Measurements from ENCODE around the gene PCDH1. TPM values are rescaled to one million over a fixed set of nuclear protein-coding genes. Genes with fewer than 3 reads are reported as not detected.

Gene PCDH1
- total RNA-seq, 1 experiment from 2014 or later = 127 TPM

DNA sequence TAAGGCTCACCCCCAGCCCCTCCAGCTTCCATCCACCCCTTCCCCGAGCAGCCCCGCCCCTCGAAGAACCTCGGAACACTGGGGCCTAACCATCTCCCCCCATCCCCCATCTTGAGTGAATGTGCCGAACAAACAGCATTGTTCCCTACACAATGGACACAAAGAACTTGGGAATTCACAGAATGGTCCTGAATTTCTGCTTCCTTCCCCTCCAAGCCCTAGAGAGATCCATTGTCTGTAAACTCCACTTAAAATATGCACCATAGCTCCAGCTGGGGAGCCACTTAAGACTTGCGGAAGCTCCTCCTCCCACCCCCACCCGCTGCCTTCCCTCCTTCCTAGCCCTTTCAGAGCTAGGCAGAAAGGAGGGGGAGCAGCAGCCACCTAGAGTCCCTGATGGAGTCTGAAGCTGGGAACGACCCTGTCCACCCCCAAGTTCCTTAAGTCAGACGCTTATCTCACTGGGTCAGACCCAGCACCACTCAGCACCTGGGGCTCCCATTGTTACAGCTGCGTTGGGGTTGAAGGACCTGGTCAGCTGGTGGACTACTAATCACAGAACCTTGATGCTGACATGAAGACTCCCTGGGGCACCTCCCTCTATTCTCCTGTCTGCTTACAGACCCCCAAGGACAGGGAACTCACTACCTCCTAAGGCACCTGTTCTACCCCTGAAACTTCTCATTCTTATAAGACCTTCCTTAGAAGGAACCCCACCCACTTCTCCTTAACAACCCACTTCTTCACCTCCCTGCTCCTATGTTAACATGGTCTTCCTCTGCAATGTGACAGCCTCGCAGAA, 61.4 kb downstream of the PCDH1 start:
- H3K4me1 ChIP-seq (ENCODE audit: insufficient read depth, low read length) = peaks cover 16% of the 10 kb centered on the region; the same call in 1 of the 2 replicates
- no peak overlapping the region for H2BK5ac ChIP-seq (ENCODE audit: insufficient read length, low read length)
- no peak overlapping the region for H4K8ac ChIP-seq (replicated peaks; ENCODE audit: insufficient read length, low read depth, low read length)
- no peaks in the 10 kb centered on the region for H4K20me1 ChIP-seq (ENCODE audit: control insufficient read depth, insufficient read depth, insufficient read length)
- H3T11ph ChIP-seq (ENCODE audit: low read length) = no peak overlapping the region
- TF ChIP-seq, protein P1, sequence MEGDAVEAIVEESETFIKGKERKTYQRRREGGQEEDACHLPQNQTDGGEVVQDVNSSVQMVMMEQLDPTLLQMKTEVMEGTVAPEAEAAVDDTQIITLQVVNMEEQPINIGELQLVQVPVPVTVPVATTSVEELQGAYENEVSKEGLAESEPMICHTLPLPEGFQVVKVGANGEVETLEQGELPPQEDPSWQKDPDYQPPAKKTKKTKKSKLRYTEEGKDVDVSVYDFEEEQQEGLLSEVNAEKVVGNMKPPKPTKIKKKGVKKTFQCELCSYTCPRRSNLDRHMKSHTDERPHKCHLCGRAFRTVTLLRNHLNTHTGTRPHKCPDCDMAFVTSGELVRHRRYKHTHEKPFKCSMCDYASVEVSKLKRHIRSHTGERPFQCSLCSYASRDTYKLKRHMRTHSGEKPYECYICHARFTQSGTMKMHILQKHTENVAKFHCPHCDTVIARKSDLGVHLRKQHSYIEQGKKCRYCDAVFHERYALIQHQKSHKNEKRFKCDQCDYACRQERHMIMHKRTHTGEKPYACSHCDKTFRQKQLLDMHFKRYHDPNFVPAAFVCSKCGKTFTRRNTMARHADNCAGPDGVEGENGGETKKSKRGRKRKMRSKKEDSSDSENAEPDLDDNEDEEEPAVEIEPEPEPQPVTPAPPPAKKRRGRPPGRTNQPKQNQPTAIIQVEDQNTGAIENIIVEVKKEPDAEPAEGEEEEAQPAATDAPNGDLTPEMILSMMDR (conservative IDR thresholded peaks at IDR 0.05) = no peak
- H2BK20ac ChIP-seq (ENCODE audit: low read depth, low read length, poor library complexity, severe bottlenecking) = no peak overlapping the region
- no peak overlapping the region for H3K23ac ChIP-seq (ENCODE audit: insufficient read length, low read depth, low read length)
- no peaks in the 10 kb centered on the region for H3K79me1 ChIP-seq (ENCODE audit: insufficient read depth, low read depth, low read length, poor library complexity, severe bottlenecking)
- Mint-ChIP-seq H3K36me3 (ENCODE audit: insufficient read depth in 1 of 3, low read depth in 3 of 3) (no peaks in the 10 kb centered on the region), H3K4me1 (peaks cover 72 to 84% of the 10 kb centered on the region in 2 experiments), H3K27ac (peak overlapping the region; percentile 95 to 100 (median 96)), H3K27me3 (ENCODE audit: low read depth) (peaks cover 14% of the 10 kb centered on the region), H3K9me3 (no peaks in the 10 kb centered on the region), H3K4me3 (peak overlapping the region; percentile 14 to 34; a peak in 2 of 5 replicates)
- peak; percentile 95 for DNase-seq
- H3K4ac ChIP-seq (ENCODE audit: low read depth, low read length) = no peak overlapping the region
- H3K27me3 ChIP-seq (ENCODE audit: insufficient read depth, low read length) = no peaks in the 10 kb centered on the region
- H3K18ac ChIP-seq (ENCODE audit: insufficient read length, low read depth, low read length) = peak overlapping the region; percentile 12
- H2BK120ac ChIP-seq (ENCODE audit: low read depth, low read length, poor library complexity, severe bottlenecking) = no peak overlapping the region
- H3K56ac ChIP-seq (ENCODE audit: insufficient read length, low read depth, low read length) = no peak overlapping the region
- H3K27ac ChIP-seq (ENCODE audit: insufficient read length, low read depth, low read length) = peak overlapping the region; percentile 95
- H3K79me2 ChIP-seq (ENCODE audit: insufficient read depth, low read length) = no peaks in the 10 kb centered on the region
- no peak overlapping the region for H3K9ac ChIP-seq (ENCODE audit: extremely low read depth, insufficient read length, low read length)
- no peak overlapping the region for H2BK15ac ChIP-seq (ENCODE audit: low read depth, low read length)
- H3K23me2 ChIP-seq (ENCODE audit: insufficient read length, low read depth, low read length, poor library complexity, severe bottlenecking) = no peaks in the 10 kb centered on the region
- H2BK12ac ChIP-seq (ENCODE audit: insufficient read length, low read depth, low read length) = peak overlapping the region; percentile 89
- peak overlapping the region; percentile 24 for H3K4me2 ChIP-seq (ENCODE audit: insufficient read depth, insufficient read length, low read length)
- no peak overlapping the region for H3K14ac ChIP-seq (ENCODE audit: insufficient read depth, low read length)
- H2AFZ ChIP-seq (ENCODE audit: low read length) = no peak overlapping the region
- no peaks in the 10 kb centered on the region for H3K9me3 ChIP-seq (ENCODE audit: control insufficient read depth, low read depth, low read length)
- no CpG with 5 or more reads among the region's 11 CpGs for WGBS (ENCODE audit: extremely low coverage, insufficient read length, low lambda C conversion rate)
- H4K5ac ChIP-seq (ENCODE audit: insufficient read length, low read depth, low read length) = no peak overlapping the region
- H4K91ac ChIP-seq (ENCODE audit: insufficient read length, low read depth, low read length) = no peak overlapping the region
- H2AK5ac ChIP-seq (ENCODE audit: insufficient read length, low read length) = no peak overlapping the region

Data from H9 (cell line).